ENCODE measurements around the gene GKN1. TPM values are rescaled to one million over a fixed set of nuclear protein-coding genes. Genes with fewer than 3 reads are reported as not detected.

Gene GKN1
- total RNA-seq, 1 experiment from 2014 or later, result not detected

DNA sequence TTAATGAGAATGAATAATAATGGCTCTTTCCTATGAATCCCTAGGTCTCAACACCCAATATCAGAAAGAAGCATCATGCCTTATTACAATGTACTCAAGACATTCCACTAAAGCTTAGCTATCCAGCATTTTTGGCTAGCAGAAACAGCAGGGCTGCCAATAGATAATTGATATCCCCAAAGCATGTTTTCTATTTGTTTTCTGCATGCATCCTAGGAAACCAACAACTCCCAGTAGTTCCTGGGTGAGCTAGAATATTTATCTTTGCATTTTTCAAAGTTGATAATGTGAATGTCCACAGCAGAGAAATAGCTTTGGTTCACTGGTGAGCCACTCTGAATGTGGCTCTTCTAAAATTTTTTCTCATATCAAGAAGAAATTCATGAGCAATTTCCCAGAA is 32.7 kb downstream of the GKN1 start:
- Histone ChIP-seq H3K18ac (ENCODE audit: insufficient read length, low read depth, low read length) (no peak overlapping the region), H4K20me1 (ENCODE audit: control insufficient read depth, insufficient read depth, insufficient read length) (no peaks in the 10 kb centered on the region), H3K4ac (ENCODE audit: low read depth, low read length) (no peak overlapping the region), H3K79me1 (ENCODE audit: insufficient read depth, low read depth, low read length, poor library complexity, severe bottlenecking) (no peaks in the 10 kb centered on the region), H3K4me2 (ENCODE audit: insufficient read depth, insufficient read length, low read length) (no peak overlapping the region), H3T11ph (ENCODE audit: low read length) (no peak overlapping the region), H3K23ac (ENCODE audit: insufficient read length, low read depth, low read length) (no peak overlapping the region), H3K27me3 (ENCODE audit: insufficient read depth, low read length) (no peaks in the 10 kb centered on the region), H3K23me2 (ENCODE audit: insufficient read length, low read depth, low read length, poor library complexity, severe bottlenecking) (no peaks in the 10 kb centered on the region), H2BK12ac (ENCODE audit: insufficient read length, low read depth, low read length) (no peak overlapping the region), H2AFZ (ENCODE audit: low read length) (no peak overlapping the region), H4K5ac (ENCODE audit: insufficient read length, low read depth, low read length) (no peak overlapping the region), H2BK15ac (ENCODE audit: low read depth, low read length) (no peak overlapping the region), H4K8ac (replicated peaks; ENCODE audit: insufficient read length, low read depth, low read length) (no peak overlapping the region), H2BK5ac (ENCODE audit: insufficient read length, low read length) (no peak overlapping the region), H2BK120ac (ENCODE audit: low read depth, low read length, poor library complexity, severe bottlenecking) (no peak overlapping the region), H3K56ac (ENCODE audit: insufficient read length, low read depth, low read length) (no peak overlapping the region), H2BK20ac (ENCODE audit: low read depth, low read length, poor library complexity, severe bottlenecking) (no peak overlapping the region), H3K4me1 (ENCODE audit: insufficient read depth, low read length) (no peaks in the 10 kb centered on the region), H2AK5ac (ENCODE audit: insufficient read length, low read length) (no peak overlapping the region), H3K9ac (ENCODE audit: extremely low read depth, insufficient read length, low read length) (no peak overlapping the region), H3K27ac (ENCODE audit: insufficient read length, low read depth, low read length) (no peak overlapping the region), H3K9me3 (ENCODE audit: control insufficient read depth, low read depth, low read length) (no peaks in the 10 kb centered on the region), H4K91ac (ENCODE audit: insufficient read length, low read depth, low read length) (no peak overlapping the region), H3K14ac (ENCODE audit: insufficient read depth, low read length) (no peak overlapping the region), H3K79me2 (ENCODE audit: insufficient read depth, low read length) (no peaks in the 10 kb centered on the region)
- H3K4me3 Mint-ChIP-seq, result no peak overlapping the region
- TF ChIP-seq, protein P1, sequence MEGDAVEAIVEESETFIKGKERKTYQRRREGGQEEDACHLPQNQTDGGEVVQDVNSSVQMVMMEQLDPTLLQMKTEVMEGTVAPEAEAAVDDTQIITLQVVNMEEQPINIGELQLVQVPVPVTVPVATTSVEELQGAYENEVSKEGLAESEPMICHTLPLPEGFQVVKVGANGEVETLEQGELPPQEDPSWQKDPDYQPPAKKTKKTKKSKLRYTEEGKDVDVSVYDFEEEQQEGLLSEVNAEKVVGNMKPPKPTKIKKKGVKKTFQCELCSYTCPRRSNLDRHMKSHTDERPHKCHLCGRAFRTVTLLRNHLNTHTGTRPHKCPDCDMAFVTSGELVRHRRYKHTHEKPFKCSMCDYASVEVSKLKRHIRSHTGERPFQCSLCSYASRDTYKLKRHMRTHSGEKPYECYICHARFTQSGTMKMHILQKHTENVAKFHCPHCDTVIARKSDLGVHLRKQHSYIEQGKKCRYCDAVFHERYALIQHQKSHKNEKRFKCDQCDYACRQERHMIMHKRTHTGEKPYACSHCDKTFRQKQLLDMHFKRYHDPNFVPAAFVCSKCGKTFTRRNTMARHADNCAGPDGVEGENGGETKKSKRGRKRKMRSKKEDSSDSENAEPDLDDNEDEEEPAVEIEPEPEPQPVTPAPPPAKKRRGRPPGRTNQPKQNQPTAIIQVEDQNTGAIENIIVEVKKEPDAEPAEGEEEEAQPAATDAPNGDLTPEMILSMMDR (conservative IDR thresholded peaks at IDR 0.05), result no peak
- no peak overlapping the region for H3K27ac Mint-ChIP-seq
- H3K4me1 Mint-ChIP-seq, result no peaks in the 10 kb centered on the region
- no peak for DNase-seq
- H3K36me3 Mint-ChIP-seq (ENCODE audit: insufficient read depth in 1 of 3, low read depth in 3 of 3), result no peaks in the 10 kb centered on the region; a peak in 1 of 7 replicates
- H3K27me3 Mint-ChIP-seq (ENCODE audit: low read depth), result peaks cover 35% of the 10 kb centered on the region
- peaks cover 4 to 6% of the 10 kb centered on the region in 2 experiments for H3K9me3 Mint-ChIP-seq
